Neural cell (in vitro differentiated cells): ENCODE measurements around the gene SEMA4F. TPM values are rescaled to one million over a fixed set of nuclear protein-coding genes. Genes with fewer than 3 reads are reported as not detected.

ENCODE experiments used
- H2AFZ ChIP-seq: fragments of 200-600, 300-800 bp; sonication (generic), shearing (Covaris generic); 2 replicates; pipeline ENCODE4 v1.6.0; 2014; ENCODE audit warnings: low read depth, mild to moderate bottlenecking, antibody characterized with exemption, low read length, moderate library complexity
- H3F3A ChIP-seq: fragments of 200-600 bp; shearing (Covaris generic); 2 replicates; pipeline ENCODE4 v1.6.1; 2016; ENCODE audit warnings: mild to moderate bottlenecking, moderate library complexity, mixed read lengths, antibody characterized with exemption, low read length; ENCODE audit not compliant: insufficient read depth, poor library complexity, severe bottlenecking
- H3K27ac ChIP-seq: fragments of 200-600, 300-800 bp; sonication (generic), shearing (Covaris generic); 2 replicates; pipeline ENCODE4 v1.5.1; 2014; ENCODE audit warnings: mild to moderate bottlenecking, low read length, moderate library complexity
- H3K27me3 ChIP-seq: fragments of 300-800, 200-600 bp; sonication (generic), shearing (Covaris generic); 2 replicates; pipeline ENCODE4 v1.6.0; 2014; ENCODE audit warnings: mild to moderate bottlenecking, low read depth, low read length, moderate library complexity; ENCODE audit not compliant: insufficient read depth
- H3K36me3 ChIP-seq: fragments of 300-800, 200-600 bp; sonication (generic), shearing (Covaris generic); 2 replicates; pipeline ENCODE4 v1.5.1; 2014; ENCODE audit warnings: mild to moderate bottlenecking, antibody characterized with exemption, low read length, moderate library complexity; ENCODE audit not compliant: insufficient read depth
- H3K4me2 ChIP-seq: fragments of 300-800, 200-600 bp; sonication (generic), shearing (Covaris generic); 2 replicates; pipeline ENCODE4 v1.6.0; 2014; ENCODE audit warnings: mild to moderate bottlenecking, low read length
- H3K4me3 ChIP-seq: fragments of 300-800, 200-600 bp; sonication (generic), shearing (Covaris generic); 2 replicates; pipeline ENCODE4 v1.5.1; 2014; ENCODE audit warnings: mild to moderate bottlenecking, low read length, moderate library complexity
- H3K79me2 ChIP-seq: fragments of 200-600 bp; shearing (Covaris generic); replicated peaks from 2 replicates; pipeline ENCODE4 v1.6.0; 2014; ENCODE audit warnings: mild to moderate bottlenecking, low read length, moderate library complexity; ENCODE audit not compliant: insufficient read depth
- H3K9ac ChIP-seq: fragments of 300-800, 200-600 bp; sonication (generic), shearing (Covaris generic); 2 replicates; pipeline ENCODE4 v1.6.1; 2016; ENCODE audit warnings: mild to moderate bottlenecking, low read length, mixed read lengths
- H3K9me2 ChIP-seq: fragments of 200-600 bp; shearing (Covaris generic); 2 replicates; pipeline ENCODE4 v1.6.1; 2016; ENCODE audit warnings: mild to moderate bottlenecking, low read length, mixed read lengths; ENCODE audit not compliant: insufficient read depth
- H3K9me3 ChIP-seq: fragments of 200-600, 300-800 bp; sonication (generic), shearing (Covaris generic); 2 replicates; pipeline ENCODE4 v1.6.1; 2016; ENCODE audit warnings: mild to moderate bottlenecking, mixed run types, low read length, moderate library complexity, mixed read lengths
- H4K20me1 ChIP-seq: fragments of 200-600 bp; shearing (Covaris generic); 2 replicates; pipeline ENCODE4 v1.6.1; 2016; ENCODE audit warnings: mild to moderate bottlenecking, mixed run types; ENCODE audit not compliant: insufficient read depth
- CTCF ChIP-seq: fragments of 450-650 bp; IDR thresholded peaks from 2 replicates; pipeline ENCODE4 v1.5.1; 2014; ENCODE audit warnings: antibody characterized with exemption, mild to moderate bottlenecking, moderate library complexity; ENCODE audit not compliant: poor library complexity, severe bottlenecking
- EP300 ChIP-seq: fragments of 450-650 bp; conservative IDR thresholded peaks from 2 replicates; pipeline ENCODE4 v1.6.1; 2014; ENCODE audit warnings: antibody characterized with exemption, mild to moderate bottlenecking, moderate library complexity; ENCODE audit not compliant: poor library complexity, severe bottlenecking
- EZH2 ChIP-seq: fragments of 200-600, 300-800 bp; shearing (Covaris generic), sonication (generic); IDR thresholded peaks from 2 replicates; pipeline ENCODE4 v1.6.1; 2014; ENCODE audit warnings: antibody characterized with exemption, low read length, borderline replicate concordance, mild to moderate bottlenecking; ENCODE audit not compliant: insufficient read depth, poor library complexity, severe bottlenecking
- MXI1 ChIP-seq: fragments of 450-650 bp; conservative IDR thresholded peaks from 2 replicates; pipeline ENCODE4 v1.6.1; 2014; ENCODE audit warnings: antibody characterized with exemption, mild to moderate bottlenecking; ENCODE audit not compliant: poor library complexity, severe bottlenecking
- POLR2AphosphoS5 ChIP-seq: IDR thresholded peaks from 2 replicates; pipeline ENCODE4 v1.6.1; 2012
- RAD21 ChIP-seq: fragments of 450-650 bp; conservative IDR thresholded peaks from 2 replicates; pipeline ENCODE4 v1.6.1; 2014; ENCODE audit warnings: antibody characterized with exemption, mild to moderate bottlenecking, moderate library complexity
- REST ChIP-seq: IDR thresholded peaks from 2 replicates; pipeline ENCODE4 v1.6.1; 2012; ENCODE audit warnings: borderline replicate concordance
- SMC3 ChIP-seq: fragments of 450-650 bp; conservative IDR thresholded peaks from 2 replicates; pipeline ENCODE4 v1.6.1; 2014; ENCODE audit warnings: antibody characterized with exemption, mild to moderate bottlenecking, moderate library complexity; ENCODE audit not compliant: poor library complexity
- TAF1 ChIP-seq: IDR thresholded peaks from 2 replicates; pipeline ENCODE4 v1.6.1; 2012; ENCODE audit warnings: low read depth
- polyA plus RNA-seq: library from polyadenylated mRNA; depleted of rRNA; stranded (reverse); fragments of >200 nt; gene quantifications from 2 replicates; pipeline ENCODE4 v1.2.3, GENCODE V29; 2014

Gene SEMA4F
- polyA plus RNA-seq, 1 donor from 2014 or later = 18.2 TPM

- no peaks in the 10 kb centered on the region for H3K9me3 ChIP-seq
- TF ChIP-seq TAF1 = no peak
- no peak for TF ChIP-seq MXI1
- TF ChIP-seq CTCF = no peak
- TF ChIP-seq EP300 = no peak
- TF ChIP-seq REST = no peak
- no peak for TF ChIP-seq SMC3
- no peak for TF ChIP-seq POLR2AphosphoS5
- no peak for TF ChIP-seq EZH2
- TF ChIP-seq RAD21 = no peak
- H3K36me3 ChIP-seq = peaks cover 9% of the 10 kb centered on the region
- H3K4me3 ChIP-seq = peak overlapping the region; percentile 93
- H4K20me1 ChIP-seq = no peaks in the 10 kb centered on the region
- no peak overlapping the region for H3K4me2 ChIP-seq
- no peaks in the 10 kb centered on the region for H3F3A ChIP-seq
- H3K9me2 ChIP-seq = no peaks in the 10 kb centered on the region
- H3K27me3 ChIP-seq = no peaks in the 10 kb centered on the region
- H3K9ac ChIP-seq = no peak overlapping the region
- H2AFZ ChIP-seq = no peak overlapping the region
- no peaks in the 10 kb centered on the region for H3K79me2 ChIP-seq
- no peak overlapping the region for H3K27ac ChIP-seq
These were observed 1.5 kb downstream of the SEMA4F start for GRCh38 chr2:74655579-74655978.

- TF ChIP-seq RAD21 (no peak), SMC3 (no peak), POLR2AphosphoS5 (no peak), MXI1 (no peak)
These were observed 4.5 kb downstream of the SEMA4F start for GRCh38 chr2:74658516-74658915.

GRCh38 chr2:74659462-74659861 is 5.4 kb downstream of the SEMA4F start:
- H3K36me3 ChIP-seq = peaks cover 9% of the 10 kb centered on the region

More at GRCh38 chr2:74658516-74658915, 4.5 kb downstream of the SEMA4F start:
- H3K27me3 ChIP-seq = no peaks in the 10 kb centered on the region
- no peaks in the 10 kb centered on the region for H3K79me2 ChIP-seq
- peaks cover 9% of the 10 kb centered on the region for H3K36me3 ChIP-seq
- no peak overlapping the region for H3K4me3 ChIP-seq
- H4K20me1 ChIP-seq = no peaks in the 10 kb centered on the region
- no peaks in the 10 kb centered on the region for H3K9me3 ChIP-seq
- no peaks in the 10 kb centered on the region for H3K9me2 ChIP-seq
- H2AFZ ChIP-seq = no peak overlapping the region
- H3K4me2 ChIP-seq = no peak overlapping the region
- H3F3A ChIP-seq = no peaks in the 10 kb centered on the region
- H3K9ac ChIP-seq = no peak overlapping the region
- no peak overlapping the region for H3K27ac ChIP-seq

More at GRCh38 chr2:74659462-74659861, 5.4 kb downstream of the SEMA4F start:
- H4K20me1 ChIP-seq = no peaks in the 10 kb centered on the region
- H3F3A ChIP-seq = no peaks in the 10 kb centered on the region
- H3K27ac ChIP-seq = no peak overlapping the region
- no peak overlapping the region for H3K4me3 ChIP-seq
- no peaks in the 10 kb centered on the region for H3K27me3 ChIP-seq
- no peak overlapping the region for H3K9ac ChIP-seq
- H3K9me3 ChIP-seq = no peaks in the 10 kb centered on the region
- H3K9me2 ChIP-seq = no peaks in the 10 kb centered on the region
- TF ChIP-seq MXI1 (no peak), POLR2AphosphoS5 (no peak), REST (no peak), SMC3 (no peak), TAF1 (no peak), EZH2 (no peak), EP300 (no peak), RAD21 (no peak), CTCF (no peak)
- H3K4me2 ChIP-seq = no peak overlapping the region
- no peaks in the 10 kb centered on the region for H3K79me2 ChIP-seq
- no peak overlapping the region for H2AFZ ChIP-seq
